A549 (cell line): ENCODE results near the gene ABCA1. TPM values are rescaled to one million over a fixed set of nuclear protein-coding genes. Genes with fewer than 3 reads are reported as not detected.

ENCODE experiments used
- ATAC-seq, 2 experiments: fragments of 200-7000 bp in 1 of 2; fragments of >200 bp in 1 of 2; cut with Nextera tagmentation in 1 of 2; cut with Tn5 transposase in 1 of 2; 3 replicates each; pipeline versions ENCODE4 v1.8.0 to v1.9.1; 2018 to 2020; ENCODE audit warnings: mild to moderate bottlenecking in 1 of 2, moderate library complexity in 1 of 2
- CTCF ChIA-PET: fragments of 300-600 bp; sonication (Branson Sonifier 250); formaldehyde crosslinking; extraction: SDS; loops from one replicate; lab custom pipeline; 2021; ENCODE audit warnings: antibody characterized with exemption, inconsistent platforms; lab: Yijun Ruan, JAX
- POLR2A ChIA-PET: fragments of 350-600 bp; formaldehyde crosslinking; extraction: SDS; loops from one replicate; lab custom pipeline; 2021; ENCODE audit warnings: antibody characterized with exemption, inconsistent platforms; lab: Yijun Ruan, JAX
- DNase-seq, 2 experiments: peaks; one replicate each; pipeline versions ENCODE4 v3.0.0 to v3.0.0-alpha.2; 2011 to 2016; ENCODE audit warnings: low read depth in 1 of 2, low spot score in 1 of 2
- FAIRE-seq: peaks from 2 replicates; lab custom pipeline; 2011; peaks lifted over from hg19 to GRCh38; lab: Jason Lieb, UNC
- H3K27ac ChIP-seq, 2 experiments: fragments of >200 bp; sonication (Bioruptor Twin); formaldehyde crosslinking; 3 replicates each; pipeline ENCODE4 v1.5.1; 2016 to 2017
- H3K4me1 ChIP-seq: fragments of >200 bp; sonication (Bioruptor Twin); formaldehyde crosslinking; 3 replicates; pipeline ENCODE4 v1.6.1; 2016
- H3K4me2 ChIP-seq: fragments of >200 bp; sonication (Bioruptor Twin); formaldehyde crosslinking; 3 replicates; pipeline ENCODE4 v1.6.1; 2016
- H3K4me3 ChIP-seq: fragments of >200 bp; sonication (Bioruptor Twin); formaldehyde crosslinking; 3 replicates; pipeline ENCODE4 v1.5.1; 2016
- H3K9me3 ChIP-seq: fragments of >200 bp; sonication (Bioruptor Twin); formaldehyde crosslinking; 3 replicates; pipeline ENCODE4 v1.6.1; 2016
- CBX8 ChIP-seq: fragments of 200-600 bp; sonication (generic); IDR thresholded peaks from 2 replicates; pipeline ENCODE4 v1.6.1; 2016
- EHMT2 ChIP-seq: fragments of 200-600 bp; sonication (generic); IDR thresholded peaks from 2 replicates; pipeline ENCODE4 v1.6.1; 2016; ENCODE audit warnings: antibody characterized with exemption, low read depth, mild to moderate bottlenecking, moderate library complexity
- ELK1 ChIP-seq: fragments of 150-350 bp; IDR thresholded peaks from 2 replicates; pipeline ENCODE4 v1.6.1; 2014; ENCODE audit warnings: low read depth, mild to moderate bottlenecking, low read length
- ESRRA ChIP-seq: fragments of 150-350 bp; IDR thresholded peaks from 2 replicates; pipeline ENCODE4 v1.6.1; 2014; ENCODE audit warnings: mild to moderate bottlenecking, low read length, borderline replicate concordance
- FOXS1 ChIP-seq: fragments of 250-450 bp; sonication (Bioruptor Pico); IDR thresholded peaks from 2 replicates; pipeline ENCODE4 v1.5.0; 2020; ENCODE audit warnings: mild to moderate bottlenecking, moderate library complexity
- GATA3 ChIP-seq: IDR thresholded peaks from 2 replicates; pipeline ENCODE4 v1.6.1; 2012; ENCODE audit warnings: borderline replicate concordance
- HOXA7 ChIP-seq: fragments of 250-450 bp; sonication (Bioruptor Pico); IDR thresholded peaks from 2 replicates; pipeline ENCODE4 v1.5.0; 2020; ENCODE audit warnings: mild to moderate bottlenecking, moderate library complexity
- JUN ChIP-seq, 2 experiments: fragments of >200 bp; sonication (Bioruptor Twin); formaldehyde crosslinking; IDR thresholded peaks; 2 replicates in 1 of 2; 3 replicates in 1 of 2; pipeline ENCODE4 v1.6.1; 2016 to 2017
- JUNB ChIP-seq: fragments of >200 bp; sonication (Bioruptor Twin); formaldehyde crosslinking; IDR thresholded peaks from 2 replicates; pipeline ENCODE4 v1.6.1; 2016
- KDM1A ChIP-seq: fragments of 200-600 bp; sonication (generic); IDR thresholded peaks from 2 replicates; pipeline ENCODE4 v1.6.1; 2016; ENCODE audit warnings: low read depth, mild to moderate bottlenecking
- MAX ChIP-seq: IDR thresholded peaks from 2 replicates; pipeline ENCODE4 v1.6.1; 2012
- NFE2L2 ChIP-seq: fragments of 150-350 bp; conservative IDR thresholded peaks from 2 replicates; pipeline ENCODE4 v1.6.1; 2014; ENCODE audit warnings: low read length
- NR3C1 ChIP-seq: fragments of >200 bp; sonication (Bioruptor Twin); formaldehyde crosslinking; IDR thresholded peaks from 3 replicates; pipeline ENCODE4 v1.6.1; 2017
- POLR2AphosphoS2 ChIP-seq: conservative IDR thresholded peaks from 2 replicates; pipeline ENCODE4 v1.6.1; 2012; ENCODE audit warnings: low read length, improper control_type of control experiment, inconsistent platforms
- RARB ChIP-seq: fragments of 250-450 bp; sonication (Bioruptor Pico); IDR thresholded peaks from 2 replicates; pipeline ENCODE4 v1.8.0; 2021; ENCODE audit warnings: mild to moderate bottlenecking, moderate library complexity
- RCOR1 ChIP-seq: fragments of 150-350 bp; IDR thresholded peaks from 2 replicates; pipeline ENCODE4 v1.6.1; 2014; ENCODE audit warnings: antibody characterized with exemption, low read length, low read depth
- RNF2 ChIP-seq: fragments of 200-600 bp; sonication (generic); IDR thresholded peaks from 2 replicates; pipeline ENCODE4 v1.6.1; 2016; ENCODE audit warnings: low read depth, mild to moderate bottlenecking, antibody characterized with exemption, moderate library complexity, borderline replicate concordance
- SREBF2 ChIP-seq: fragments of 450-650 bp; IDR thresholded peaks from 2 replicates; pipeline ENCODE4 v1.6.1; 2014; ENCODE audit warnings: mild to moderate bottlenecking, moderate library complexity
- TFCP2L1 ChIP-seq: fragments of 250-450 bp; sonication (Bioruptor Pico); IDR thresholded peaks from 2 replicates; pipeline ENCODE4 v1.5.0; 2021; ENCODE audit warnings: mild to moderate bottlenecking
- USF2 ChIP-seq: fragments of 450-650 bp; IDR thresholded peaks from 2 replicates; pipeline ENCODE4 v1.6.1; 2014; ENCODE audit warnings: antibody characterized with exemption
- ZNF302 ChIP-seq: fragments of 250-450 bp; sonication (Bioruptor Pico); IDR thresholded peaks from 2 replicates; pipeline ENCODE4 v1.9.0; 2021; ENCODE audit warnings: inconsistent platforms, mild to moderate bottlenecking, moderate library complexity
- ZSCAN20 ChIP-seq: fragments of 250-450 bp; sonication (Bioruptor Pico); IDR thresholded peaks from 2 replicates; pipeline ENCODE4 v1.8.0; 2022; ENCODE audit warnings: mild to moderate bottlenecking, moderate library complexity
- WGBS: methylation state at CpG from one replicate; pipeline ENCODE4 v1.1.6; 2017; ENCODE audit errors: missing lambda C conversion rate; 5-methylcytosine and 5-hydroxymethylcytosine counted together
- polyA plus RNA-seq, 4 experiments: library from polyadenylated mRNA; depleted of rRNA in 3 of 4; stranded (reverse); fragments of >200 nt; fragmentation: RNase III in 1 of 4; extraction: RNeasy Plus Mini Kit Qiagen cat#74134 plus additional on column Dnase treatment in 1 of 4; gene quantifications; 2 replicates in 3 of 4; 3 replicates in 1 of 4; pipeline ENCODE4 v1.2.3, GENCODE V29; 2011 to 2017
- TF ChIP-seq, protein P1 (sequence below): fragments of >200 bp; sonication (Bioruptor Twin); formaldehyde crosslinking; IDR thresholded peaks from 3 replicates; pipeline ENCODE4 v1.5.1; 2016

The ABCA1 gene
- polyA plus RNA-seq, 2 of the 4 experiments (the other 2 are of a cell fraction) = 3.6 to 12.0 TPM

DNA sequence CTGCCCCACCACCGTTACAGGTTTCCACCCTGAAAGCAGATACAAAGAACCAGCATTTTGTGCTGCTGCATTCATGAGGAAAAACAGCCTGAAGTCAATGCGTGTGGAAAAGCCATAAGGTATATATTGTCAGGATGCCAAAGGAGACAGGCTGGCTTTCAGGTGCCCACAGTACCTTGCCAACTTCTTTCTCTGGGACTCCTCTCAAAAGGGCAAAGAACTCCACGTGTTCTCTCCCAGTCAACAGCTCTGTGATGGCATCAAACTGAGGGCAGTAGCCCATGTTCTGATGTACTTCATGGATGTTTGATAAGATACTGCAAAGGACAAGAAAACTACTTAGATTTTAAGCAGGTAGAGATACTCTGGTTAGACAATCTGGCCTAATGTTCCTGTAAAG is 139.7 kb downstream of the ABCA1 start:
- TF ChIP-seq HOXA7 (CRISPR knock-in tag) = no peak
- TF ChIP-seq EHMT2 = no peak
- TF ChIP-seq USF2 = no peak
- no peak for TF ChIP-seq GATA3
- no peak for TF ChIP-seq SREBF2
- no peak for TF ChIP-seq CBX8
- no peak for TF ChIP-seq RNF2
- no peak for TF ChIP-seq ESRRA
- no peak for TF ChIP-seq JUNB
- TF ChIP-seq ELK1 = no peak
- TF ChIP-seq FOXS1 (CRISPR knock-in tag) = no peak
- TF ChIP-seq JUN (IDR thresholded peaks at IDR 0.05) = no peak
- Histone ChIP-seq H3K9me3 (no peaks in the 10 kb centered on the region), H3K4me2 (no peak overlapping the region), H3K4me1 (no peaks in the 10 kb centered on the region), H3K4me3 (no peak overlapping the region), H3K27ac (no peak overlapping the region)
- ChIA-PET CTCF (no interaction called here), POLR2A (no interaction called here)
- 59% methylated on average over 3 of the region's 3 CpGs for WGBS
- FAIRE-seq (no peak), ATAC-seq (no peak), DNase-seq (no peak)

GRCh38 chr9:104787306-104788015 is 140.5 kb downstream of the ABCA1 start:
- CTCF ChIA-PET = interaction anchor here (1.3 to 1.5 kb wide), 2 partner anchors 16 to 18 kb away, joined by 4 read pairs; no protein-coding TSS in a partner anchor
- Histone ChIP-seq H3K27ac (no peak overlapping the region), H3K4me3 (no peak overlapping the region), H3K9me3 (no peaks in the 10 kb centered on the region), H3K4me1 (no peaks in the 10 kb centered on the region), H3K4me2 (no peak overlapping the region)
- WGBS = 88% methylated on average over 7 of the region's 7 CpGs
- ATAC-seq (no peak), DNase-seq (no peak), FAIRE-seq (no peak)
- no peak for TF ChIP-seq KDM1A
- no peak for TF ChIP-seq CBX8
- TF ChIP-seq RCOR1 = no peak
- TF ChIP-seq ZNF302 = no peak
- no peak for TF ChIP-seq RARB
- TF ChIP-seq ELK1 = no peak
- no peak for TF ChIP-seq ZSCAN20 (CRISPR knock-in tag)
- TF ChIP-seq NR3C1 = no peak
- TF ChIP-seq MAX = no peak
- TF ChIP-seq NFE2L2 = no peak
- no peak for TF ChIP-seq TFCP2L1 (CRISPR knock-in tag)
- no peak for TF ChIP-seq RNF2
- no peak for TF ChIP-seq POLR2AphosphoS2
- TF ChIP-seq, protein P1, sequence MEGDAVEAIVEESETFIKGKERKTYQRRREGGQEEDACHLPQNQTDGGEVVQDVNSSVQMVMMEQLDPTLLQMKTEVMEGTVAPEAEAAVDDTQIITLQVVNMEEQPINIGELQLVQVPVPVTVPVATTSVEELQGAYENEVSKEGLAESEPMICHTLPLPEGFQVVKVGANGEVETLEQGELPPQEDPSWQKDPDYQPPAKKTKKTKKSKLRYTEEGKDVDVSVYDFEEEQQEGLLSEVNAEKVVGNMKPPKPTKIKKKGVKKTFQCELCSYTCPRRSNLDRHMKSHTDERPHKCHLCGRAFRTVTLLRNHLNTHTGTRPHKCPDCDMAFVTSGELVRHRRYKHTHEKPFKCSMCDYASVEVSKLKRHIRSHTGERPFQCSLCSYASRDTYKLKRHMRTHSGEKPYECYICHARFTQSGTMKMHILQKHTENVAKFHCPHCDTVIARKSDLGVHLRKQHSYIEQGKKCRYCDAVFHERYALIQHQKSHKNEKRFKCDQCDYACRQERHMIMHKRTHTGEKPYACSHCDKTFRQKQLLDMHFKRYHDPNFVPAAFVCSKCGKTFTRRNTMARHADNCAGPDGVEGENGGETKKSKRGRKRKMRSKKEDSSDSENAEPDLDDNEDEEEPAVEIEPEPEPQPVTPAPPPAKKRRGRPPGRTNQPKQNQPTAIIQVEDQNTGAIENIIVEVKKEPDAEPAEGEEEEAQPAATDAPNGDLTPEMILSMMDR = no peak
- POLR2A ChIA-PET = no interaction called here
